HepG2 (cell line): ENCODE measurements around the gene ADIPOR2. TPM values are rescaled to one million over a fixed set of nuclear protein-coding genes. Genes with fewer than 3 reads are reported as not detected.

Source experiments
- LBX2 ChIP-seq: sonication (generic); formaldehyde crosslinking; IDR thresholded peaks from 2 replicates; pipeline ENCODE4 v1.5.0; 2020; ENCODE audit warnings: missing genetic modification reagents, mild to moderate bottlenecking, borderline replicate concordance
- MLXIP ChIP-seq: sonication (generic); formaldehyde crosslinking; IDR thresholded peaks from 2 replicates; pipeline ENCODE4 v1.9.0; 2021; ENCODE audit warnings: missing genetic modification reagents, borderline replicate concordance
- MTF1 ChIP-seq: sonication (generic); formaldehyde crosslinking; IDR thresholded peaks from 2 replicates; pipeline ENCODE4 v1.5.0; 2020; ENCODE audit warnings: missing genetic modification reagents
- PAX8 ChIP-seq: sonication (generic); formaldehyde crosslinking; IDR thresholded peaks from 2 replicates; pipeline ENCODE4 v1.8.0; 2022; ENCODE audit warnings: mild to moderate bottlenecking, missing genetic modification reagents, borderline replicate concordance
- PRDM4 ChIP-seq: sonication (generic); formaldehyde crosslinking; IDR thresholded peaks from 2 replicates; pipeline ENCODE4 v1.9.0; 2021; ENCODE audit warnings: missing genetic modification reagents, borderline replicate concordance
- RBM22 ChIP-seq: fragments of 200-400 bp; formaldehyde crosslinking; optimal IDR thresholded peaks from 2 replicates; pipeline ENCODE3; 2017; ENCODE audit warnings: mild to moderate bottlenecking, low read length, moderate library complexity
- ZBTB10 ChIP-seq: sonication (generic); formaldehyde crosslinking; IDR thresholded peaks from 2 replicates; pipeline ENCODE4 v1.4.0; 2020; ENCODE audit warnings: missing genetic modification reagents, borderline replicate concordance
- ZC3H4 ChIP-seq: sonication (generic); formaldehyde crosslinking; IDR thresholded peaks from 2 replicates; pipeline ENCODE4 v1.4.0; 2020; ENCODE audit warnings: missing genetic modification reagents, borderline replicate concordance
- ZNF318 ChIP-seq: sonication (generic); formaldehyde crosslinking; IDR thresholded peaks from 2 replicates; pipeline ENCODE4 v1.4.0; 2020; ENCODE audit warnings: mild to moderate bottlenecking, missing genetic modification reagents
- ZNF556 ChIP-seq: sonication (generic); formaldehyde crosslinking; IDR thresholded peaks from 2 replicates; pipeline ENCODE4 v1.4.0; 2020; ENCODE audit warnings: mild to moderate bottlenecking, missing genetic modification reagents, borderline replicate concordance
- polyA plus RNA-seq, 8 experiments: library from polyadenylated mRNA; depleted of rRNA in 3 of 8; stranded (reverse) in 7 of 8; unstranded in 1 of 8; fragments of >200 nt; fragmentation: Illumina TruSeq in 4 of 8; extraction: Trizol in 4 of 8; gene quantifications; 2 replicates each; pipeline versions ENCODE4 v1.2.1 to v1.2.3, GENCODE V29; 2011 to 2016; ENCODE audit warnings: low read depth in 4 of 8, missing spikeins in 1 of 8, mixed read lengths in 1 of 8; ENCODE audit not compliant: insufficient read depth in 1 of 8
- total RNA-seq, 5 experiments: library from RNA; depleted of rRNA; stranded (reverse); fragments of >200 nt; fragmentation: Illumina TruSeq; extraction: Trizol; gene quantifications; 2 replicates each; pipeline ENCODE4 v1.2.3, GENCODE V29; 2016; ENCODE audit warnings: low read depth in 1 of 5

ADIPOR2 gene
- total and polyA plus RNA-seq, 2 of the 13 experiments (the other 11 are each of a cell fraction or from before 2014, with no cell fraction given) = 35.2 to 52.2 TPM

- TF ChIP-seq ZNF318 (CRISPR knock-in tag) (no peak), ZC3H4 (CRISPR knock-in tag) (no peak), ZNF556 (CRISPR knock-in tag) (no peak), MLXIP (no peak), ZBTB10 (CRISPR knock-in tag) (no peak), PRDM4 (CRISPR knock-in tag) (no peak), RBM22 (no peak), MTF1 (CRISPR knock-in tag) (no peak), LBX2 (CRISPR knock-in tag) (no peak), PAX8 (no peak)
These were observed 116.4 kb downstream of the ADIPOR2 start (continued) for GRCh38 chr12:1807087-1807860.
